Fibroblast of lung (primary cell): ENCODE data around the gene SEC24C. TPM values are rescaled to one million over a fixed set of nuclear protein-coding genes. Genes with fewer than 3 reads are reported as not detected.

ENCODE experiments used
- DNase-seq, 2 donors: peaks; one replicate each; pipeline versions ENCODE4 v3.0.0 to v3.0.0-alpha.2; 2010; ENCODE audit warnings: low read depth in 2 of 2
- H2AFZ ChIP-seq: 2 replicates; pipeline ENCODE4 v1.5.1; 2012; ENCODE audit warnings: low read length, control low read depth, inconsistent platforms
- H3K27ac ChIP-seq: 2 replicates; pipeline ENCODE4 v1.5.1; 2011; ENCODE audit warnings: low read length, control low read depth; ENCODE audit not compliant: insufficient read depth
- H3K27me3 ChIP-seq: 2 replicates; pipeline ENCODE4 v1.5.1; 2011; ENCODE audit warnings: mild to moderate bottlenecking, low read length; ENCODE audit not compliant: control insufficient read depth, insufficient read depth
- H3K36me3 ChIP-seq: 2 replicates; pipeline ENCODE4 v1.5.1; 2011; ENCODE audit warnings: low read length; ENCODE audit not compliant: control insufficient read depth, insufficient read depth
- H3K4me1 ChIP-seq: 2 replicates; pipeline ENCODE4 v1.5.1; 2011; ENCODE audit warnings: low read length; ENCODE audit not compliant: control insufficient read depth, insufficient read depth; ENCODE audit errors: extremely low read depth
- H3K4me2 ChIP-seq: 2 replicates; pipeline ENCODE4 v1.5.1; 2011; ENCODE audit warnings: low read length, control low read depth; ENCODE audit not compliant: insufficient read depth; ENCODE audit errors: extremely low read depth
- H3K4me3 ChIP-seq, 4 experiments: fragments of 200-600 bp in 1 of 4; sonication (generic) in 1 of 4; replicated peaks in 1 of 4; 2 replicates each; pipeline ENCODE4 v1.5.1; 2011 to 2016; ENCODE audit warnings: low read length in 4 of 4, low read depth in 3 of 4, mild to moderate bottlenecking in 3 of 4, control low read depth in 2 of 4, inconsistent platforms in 1 of 4, mixed read lengths in 1 of 4; ENCODE audit not compliant: insufficient read depth in 1 of 4; ENCODE audit errors: control extremely low read depth in 1 of 4
- H3K79me2 ChIP-seq: 2 replicates; pipeline ENCODE4 v1.5.1; 2012; ENCODE audit warnings: mild to moderate bottlenecking, low read length, inconsistent platforms; ENCODE audit not compliant: control insufficient read depth, insufficient read depth
- H3K9ac ChIP-seq: 2 replicates; pipeline ENCODE4 v1.5.1; 2011; ENCODE audit warnings: mild to moderate bottlenecking, low read length, control low read depth; ENCODE audit not compliant: insufficient read depth
- H3K9me3 ChIP-seq: 2 replicates; pipeline ENCODE4 v1.5.1; 2012; ENCODE audit warnings: low read depth, low read length; ENCODE audit not compliant: control insufficient read depth, insufficient read depth
- H4K20me1 ChIP-seq: 2 replicates; pipeline ENCODE4 v1.5.1; 2011; ENCODE audit warnings: low read length; ENCODE audit not compliant: control insufficient read depth, insufficient read depth; ENCODE audit errors: extremely low read depth
- CTCF ChIP-seq, 2 donors: IDR thresholded peaks in 1 of 2; conservative IDR thresholded peaks in 1 of 2; 1 replicate in 1 of 2; 2 replicates in 1 of 2; pipeline ENCODE4 v1.5.1; 2011 to 2012; ENCODE audit warnings: low read length in 2 of 2, control low read depth in 1 of 2, inconsistent platforms in 1 of 2, low read depth in 1 of 2, mild to moderate bottlenecking in 1 of 2
- EZH2 ChIP-seq: IDR thresholded peaks from 2 replicates; pipeline ENCODE4 v1.5.1; 2012; ENCODE audit warnings: low read length, control low read depth, mild to moderate bottlenecking; ENCODE audit errors: missing control alignments
- polyA plus RNA-seq, 2 donors: library from polyadenylated mRNA; depleted of rRNA in 1 of 2; stranded (reverse) in 1 of 2; unstranded in 1 of 2; fragments of >200 nt; gene quantifications; 2 replicates each; pipeline ENCODE4 v1.2.1, GENCODE V29; 2011 to 2012; ENCODE audit warnings: missing spikeins in 1 of 2
- total RNA-seq: library from RNA; depleted of rRNA; stranded (reverse); fragments of >200 nt; gene quantifications from 2 replicates; pipeline ENCODE4 v1.2.1, GENCODE V29; 2014

SEC24C gene
- total and polyA plus RNA-seq, 2 donors (not counting 1 experiment from before 2014, with no cell fraction given), result 58.0 to 60.4 TPM

- Histone ChIP-seq H2AFZ (no peak overlapping the region), H3K4me1 (no peaks in the 10 kb centered on the region), H3K9ac (no peak overlapping the region), H3K27me3 (no peaks in the 10 kb centered on the region), H3K4me3 (no peak overlapping the region), H3K36me3 (peaks cover 10% of the 10 kb centered on the region), H3K79me2 (peaks cover 4% of the 10 kb centered on the region), H3K27ac (no peak overlapping the region), H3K4me2 (peak overlapping the region; percentile 16), H3K9me3 (no peaks in the 10 kb centered on the region), H4K20me1 (no peaks in the 10 kb centered on the region)
- DNase-seq, result no peak
- TF ChIP-seq CTCF (conservative IDR thresholded peaks at IDR 0.05 in 1 of 2, IDR thresholded peaks at IDR 0.05 in 1 of 2; ENCODE audit: low read depth in 1 of 2, low read length in 2 of 2) (no peak), EZH2 (no peak)
Observed at GRCh38 chr10:73809061-73809818, 65.1 kb downstream of the SEC24C start.

DNA sequence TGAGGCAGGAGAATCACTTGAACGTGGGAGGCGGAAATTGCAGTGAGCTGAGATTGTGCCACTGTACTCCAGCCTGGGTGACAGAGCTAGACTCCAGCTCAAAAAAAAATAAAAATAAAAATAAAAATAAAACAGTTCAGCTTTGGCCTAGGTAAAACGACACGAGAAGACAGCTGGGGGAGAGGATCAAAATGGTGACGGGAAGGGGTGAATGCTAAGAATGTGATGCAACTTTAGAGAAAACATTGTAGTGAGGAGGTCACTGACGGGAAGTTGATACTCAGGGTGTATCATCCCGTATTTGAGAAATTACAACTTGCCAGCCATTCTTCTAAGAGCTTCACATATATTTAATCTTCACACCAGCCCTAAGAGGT is 66.2 kb downstream of the SEC24C start:
- H3K4me1 ChIP-seq, result no peaks in the 10 kb centered on the region
- H4K20me1 ChIP-seq, result no peaks in the 10 kb centered on the region
- no peak for DNase-seq
- peak overlapping the region; percentile 10 for H2AFZ ChIP-seq
- peaks cover 4% of the 10 kb centered on the region for H3K79me2 ChIP-seq
- H3K9ac ChIP-seq, result peak overlapping the region; percentile 86
- H3K9me3 ChIP-seq, result no peaks in the 10 kb centered on the region
- H3K27me3 ChIP-seq, result no peaks in the 10 kb centered on the region
- peak overlapping the region; percentile 76 for H3K27ac ChIP-seq
- no peak for TF ChIP-seq CTCF (conservative IDR thresholded peaks at IDR 0.05 in 1 of 2, IDR thresholded peaks at IDR 0.05 in 1 of 2; ENCODE audit: low read depth in 1 of 2, low read length in 2 of 2)
- TF ChIP-seq EZH2, result no peak
- peak overlapping the region; percentile 91 for H3K4me2 ChIP-seq
- H3K36me3 ChIP-seq, result peaks cover 12% of the 10 kb centered on the region
- H3K4me3 ChIP-seq, result peak overlapping the region; percentile 66 to 79 (median 72)

GRCh38 chr10:73810735-73811465 is 66.7 kb downstream of the SEC24C start:
- Histone ChIP-seq H4K20me1 (no peaks in the 10 kb centered on the region), H3K9me3 (no peaks in the 10 kb centered on the region), H3K36me3 (peaks cover 12% of the 10 kb centered on the region), H3K27me3 (no peaks in the 10 kb centered on the region), H3K4me1 (peaks cover 2% of the 10 kb centered on the region), H3K4me2 (peak overlapping the region; percentile 91), H3K4me3 (peak overlapping the region; percentile 66 to 79 (median 72)), H3K27ac (peak overlapping the region; percentile 76), H2AFZ (peak overlapping the region; percentile 10), H3K79me2 (peaks cover 4% of the 10 kb centered on the region), H3K9ac (peak overlapping the region; percentile 86)
- no peak for TF ChIP-seq EZH2
- DNase-seq, result peak in 1 of 2 donors; percentile 13
